HG03565 (cell line): ENCODE data around the gene PRKN.

Experiments
- ATAC-seq: cut with Tn5 transposase; IDR thresholded peaks from one replicate; pipeline ENCODE4 v1.9.1; 2021; ENCODE audit warnings: mild to moderate bottlenecking, moderate library complexity; ENCODE audit not compliant: unreplicated experiment

The PRKN gene

DNA sequence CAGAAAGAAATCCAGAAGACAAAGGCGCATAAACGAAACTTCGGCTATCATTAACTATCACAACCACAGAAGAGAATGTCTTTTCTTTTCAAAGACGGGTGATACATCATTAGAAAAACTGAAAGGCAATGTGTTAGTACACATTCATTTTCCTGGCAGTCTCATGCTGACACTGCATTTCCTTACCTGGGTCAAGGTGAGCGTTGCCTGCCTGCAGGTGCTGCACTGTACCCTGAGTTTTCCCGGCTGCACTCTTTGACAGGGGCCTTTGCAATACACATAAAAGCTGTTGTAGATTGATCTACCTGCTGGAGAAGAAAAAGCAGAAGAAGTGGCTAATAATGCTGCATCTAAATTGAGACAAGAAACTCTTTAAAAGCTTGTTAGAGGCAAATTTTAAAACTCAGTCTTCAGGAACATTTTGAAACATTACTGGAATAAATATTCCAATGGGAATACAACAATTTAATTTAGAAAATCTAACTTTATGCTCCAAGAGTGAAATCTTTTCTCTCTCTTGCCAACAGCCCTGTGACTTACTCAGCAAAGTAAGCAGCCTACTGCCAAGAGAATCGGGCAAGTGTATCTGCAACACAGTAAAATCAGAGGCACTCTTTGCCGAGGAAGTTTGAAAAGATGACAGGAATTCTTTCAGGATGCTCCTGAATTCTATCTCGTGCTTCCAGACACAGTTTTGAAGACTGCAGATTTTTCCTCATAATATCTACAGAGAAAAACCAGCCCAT is 526.4 kb downstream of the PRKN start:
- ATAC-seq, result no peak

DNA sequence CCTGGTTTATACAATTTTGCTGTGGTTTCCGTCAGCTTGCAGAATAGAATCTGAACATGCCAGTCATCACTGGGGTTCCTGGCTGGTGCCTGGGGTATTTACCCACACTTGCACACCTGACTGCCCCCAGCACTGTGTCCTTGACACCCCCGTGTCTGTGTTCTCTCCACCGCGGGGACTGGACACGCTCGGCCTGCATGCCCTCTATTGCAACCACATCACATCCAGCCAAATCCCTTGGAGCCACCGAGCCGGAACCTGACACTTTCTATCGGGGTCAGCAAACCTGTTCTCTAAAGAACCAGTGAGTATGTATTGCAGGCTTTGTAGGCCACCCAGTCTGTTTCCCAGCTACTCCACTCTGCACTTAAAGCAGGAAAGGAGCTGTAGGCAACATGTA is 527.5 kb downstream of the PRKN start:
- ATAC-seq, result no peak

DNA sequence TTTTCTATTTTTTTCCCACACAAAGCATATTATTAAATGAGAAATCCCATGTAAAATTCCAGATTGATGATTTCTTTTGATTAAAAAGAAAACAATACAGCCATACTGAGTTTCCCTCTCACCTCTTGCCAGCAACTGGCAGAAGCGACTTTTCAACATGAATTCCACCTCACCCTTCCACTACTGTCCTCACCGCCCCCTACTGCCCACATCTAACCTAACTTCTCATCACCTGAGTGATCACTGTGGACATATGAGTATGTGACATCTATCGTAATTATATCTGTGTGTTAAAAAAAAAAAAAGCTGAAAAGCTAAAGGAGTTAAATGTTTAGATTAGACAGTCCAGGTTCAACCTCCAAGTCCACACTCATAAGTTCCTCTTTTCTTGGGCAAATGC is 528.6 kb downstream of the PRKN start:
- ATAC-seq, result no peak

DNA sequence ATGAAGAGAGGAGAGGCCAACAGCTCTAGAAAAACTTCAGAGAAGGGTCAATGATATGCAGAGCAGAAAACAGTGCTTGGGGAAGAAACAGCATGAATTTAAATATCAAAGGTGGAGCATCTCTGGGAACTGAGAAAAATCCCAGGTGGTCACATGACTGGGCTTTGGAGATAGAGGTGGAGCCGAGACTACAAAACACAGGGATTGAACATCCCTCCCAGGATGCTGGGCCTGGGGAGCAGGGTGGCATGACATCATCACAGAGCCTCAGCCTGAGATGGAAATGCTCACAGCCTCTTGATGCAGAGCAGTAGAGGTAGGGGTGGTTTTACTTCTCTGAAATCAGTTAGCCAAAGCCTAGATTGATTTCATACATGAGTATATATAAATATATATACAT is 529.5 kb downstream of the PRKN start:
- ATAC-seq, result no peak

DNA sequence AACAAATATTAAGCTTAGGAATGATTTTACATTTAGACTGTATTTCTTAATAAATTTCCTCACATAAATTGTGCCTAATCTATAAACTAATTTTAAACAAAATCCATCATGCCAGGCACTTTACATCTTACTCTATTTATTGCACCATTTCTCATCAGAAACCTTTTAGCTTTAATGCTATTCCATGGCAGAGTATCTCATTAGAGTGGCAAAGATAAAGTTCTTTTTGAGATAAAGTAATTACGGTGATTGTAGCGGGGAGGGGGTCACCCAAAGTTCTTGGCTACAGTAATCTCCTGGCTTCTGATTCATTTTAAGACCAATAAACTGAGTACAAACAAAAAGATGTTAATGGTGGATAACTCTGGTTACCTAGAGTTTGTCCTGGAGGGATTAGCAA is 532.1 kb downstream of the PRKN start:
- no peak for ATAC-seq

DNA sequence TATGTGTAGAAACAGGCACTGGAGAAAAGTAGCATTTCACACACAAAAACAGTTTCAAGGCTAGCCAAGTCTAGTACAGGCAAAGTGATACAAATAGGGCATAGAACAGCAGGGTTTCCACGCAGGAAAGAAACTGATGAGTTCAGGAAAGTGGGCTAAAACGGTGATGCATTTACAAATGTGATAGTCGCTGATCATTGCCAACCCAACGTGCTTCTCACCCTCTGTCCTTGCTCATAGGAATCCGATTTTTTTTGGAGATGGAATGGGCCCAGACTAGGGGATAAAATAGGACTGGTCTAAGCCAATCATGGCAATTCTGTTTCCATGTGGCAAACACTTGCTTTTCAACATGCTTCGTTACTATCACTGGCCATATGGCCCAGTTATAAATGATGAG is 536.6 kb downstream of the PRKN start:
- ATAC-seq, result no peak

DNA sequence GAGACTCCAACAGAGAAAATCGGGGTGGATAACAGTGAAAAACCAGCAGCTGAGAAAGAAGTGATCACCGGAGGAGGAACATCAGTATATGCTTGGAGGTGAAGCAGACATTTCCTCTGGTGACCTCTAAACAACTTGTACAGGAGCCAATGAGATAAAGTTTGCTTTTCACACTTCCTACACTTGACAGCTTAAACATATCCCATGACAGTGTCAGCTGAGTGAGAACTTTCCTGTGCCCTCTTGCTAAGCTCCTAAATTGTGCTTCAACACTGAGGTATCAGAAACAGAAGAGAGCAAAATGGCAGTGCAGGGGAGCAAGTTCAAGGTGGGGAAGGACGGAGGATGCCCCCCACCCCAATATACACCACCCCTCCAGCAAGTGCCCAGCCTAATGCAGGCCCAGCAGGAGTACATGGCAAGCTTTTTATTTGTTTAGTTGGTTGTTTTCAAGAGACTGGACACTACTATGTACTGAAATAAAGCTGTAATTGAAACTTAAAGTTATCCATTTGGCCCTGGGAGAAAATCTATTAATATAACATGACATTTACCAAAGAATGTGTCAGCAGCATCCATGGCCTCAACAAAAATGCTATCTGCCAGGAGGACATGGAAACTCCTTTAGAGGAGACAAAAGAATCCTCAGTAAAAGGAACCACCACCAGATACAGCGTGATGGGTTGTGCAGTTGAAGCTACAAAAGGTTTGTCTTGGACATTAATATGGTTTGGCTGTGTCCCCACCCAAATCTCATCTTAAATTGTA is 540.2 kb downstream of the PRKN start:
- no peak for ATAC-seq

DNA sequence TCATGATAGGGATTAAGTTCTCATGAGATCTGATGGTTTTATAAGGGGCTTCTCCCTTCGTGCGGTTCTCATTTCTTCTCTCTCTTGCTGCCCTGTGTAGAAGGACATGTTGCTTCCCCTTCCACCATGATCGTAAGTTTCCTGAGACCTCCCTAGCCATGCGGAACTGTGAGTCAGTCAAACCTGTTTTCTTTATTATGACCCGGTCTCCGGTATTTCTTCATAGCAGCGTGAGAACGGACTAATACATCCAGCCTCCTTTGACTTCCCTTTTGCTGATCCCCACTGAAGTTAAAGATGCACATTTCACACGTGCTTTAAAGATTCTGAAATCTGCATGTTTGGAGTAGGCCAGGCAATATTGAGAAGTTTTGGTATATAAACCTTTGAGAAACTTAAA is 543.1 kb downstream of the PRKN start:
- no peak for ATAC-seq

DNA sequence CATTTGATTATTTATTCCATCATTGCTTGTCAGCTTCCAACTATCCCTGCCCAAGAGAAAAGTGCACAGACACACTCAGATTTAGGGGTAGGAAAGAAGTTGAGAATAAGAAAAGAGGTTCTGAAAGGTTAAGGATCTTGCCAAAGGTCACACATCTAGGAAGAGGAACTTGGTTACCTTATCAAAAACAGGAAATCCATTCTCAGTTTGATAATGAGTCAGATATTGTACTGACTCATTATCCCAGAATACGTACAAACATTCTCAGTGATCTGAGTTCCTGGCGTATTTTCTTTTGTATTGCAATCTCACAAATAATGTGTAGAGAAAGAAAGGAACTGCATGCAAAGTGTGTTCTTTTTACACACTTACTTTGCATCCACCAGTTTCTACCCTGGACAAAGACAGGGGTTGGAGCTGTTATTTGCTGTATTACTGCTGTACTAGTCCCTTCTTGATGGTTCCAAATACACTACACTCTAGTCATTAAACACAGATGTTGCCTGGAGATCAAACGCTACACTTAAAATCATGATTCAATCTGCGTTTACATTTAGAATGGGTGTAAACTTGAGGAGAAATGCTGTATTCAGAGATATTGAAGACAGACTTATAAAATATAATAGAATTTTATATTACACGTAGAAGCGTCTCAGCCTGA is 545.7 kb downstream of the PRKN start:
- peak; percentile 58 for ATAC-seq

DNA sequence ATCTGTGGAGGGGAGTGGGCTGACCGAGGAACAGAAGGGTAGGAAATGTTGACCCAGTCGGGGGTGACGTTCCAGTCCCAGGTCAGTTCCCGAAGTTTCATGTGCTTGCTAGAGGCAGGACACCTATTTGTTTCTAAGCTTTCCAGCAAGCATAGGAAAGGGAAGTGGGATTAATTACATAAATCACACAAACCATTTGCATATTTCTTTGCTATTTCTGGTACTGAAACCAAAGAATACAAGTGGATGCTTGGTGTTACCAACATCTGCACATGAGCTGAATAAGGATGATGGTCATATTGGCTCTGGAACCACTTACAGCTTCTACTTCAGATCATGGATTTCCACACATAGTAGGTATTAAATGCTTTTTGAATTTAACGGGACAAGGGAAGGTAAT is 546.5 kb downstream of the PRKN start:
- no peak for ATAC-seq

DNA sequence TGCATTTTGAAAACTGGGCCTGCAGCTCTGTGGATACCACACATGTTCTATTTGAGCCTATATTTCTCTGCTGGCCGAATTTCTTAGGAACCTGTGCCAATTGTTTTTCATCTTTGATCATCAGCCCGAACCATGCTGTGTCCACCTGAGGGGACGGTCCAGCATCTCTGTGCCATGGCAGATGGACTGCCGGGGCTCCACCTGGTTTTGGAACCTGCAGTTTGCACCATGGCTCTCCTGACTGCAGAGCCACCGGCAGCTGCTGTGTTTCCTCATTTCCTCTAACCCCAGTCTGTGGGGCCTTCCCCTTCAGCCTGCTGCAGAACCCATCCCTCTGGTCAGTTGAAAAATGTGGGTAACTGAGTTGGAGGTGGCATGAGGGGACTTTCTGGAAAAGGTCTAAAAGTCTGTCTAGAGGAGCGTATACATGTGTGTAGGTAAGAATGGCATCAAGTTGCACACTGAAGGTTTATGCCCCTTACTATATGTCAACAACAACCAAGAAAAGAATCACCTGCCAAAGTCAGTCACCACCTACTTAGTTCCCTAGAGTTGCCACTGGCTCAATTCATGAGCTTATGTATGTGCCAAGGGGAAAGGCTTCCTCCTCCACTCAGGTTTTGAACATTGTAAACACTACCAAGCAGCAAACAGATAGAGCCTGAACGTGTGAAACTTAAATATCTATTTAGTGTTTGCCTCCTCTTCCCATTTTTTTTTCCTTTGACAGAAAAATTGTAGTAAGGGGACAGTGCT is 548.2 kb downstream of the PRKN start:
- no peak for ATAC-seq

DNA sequence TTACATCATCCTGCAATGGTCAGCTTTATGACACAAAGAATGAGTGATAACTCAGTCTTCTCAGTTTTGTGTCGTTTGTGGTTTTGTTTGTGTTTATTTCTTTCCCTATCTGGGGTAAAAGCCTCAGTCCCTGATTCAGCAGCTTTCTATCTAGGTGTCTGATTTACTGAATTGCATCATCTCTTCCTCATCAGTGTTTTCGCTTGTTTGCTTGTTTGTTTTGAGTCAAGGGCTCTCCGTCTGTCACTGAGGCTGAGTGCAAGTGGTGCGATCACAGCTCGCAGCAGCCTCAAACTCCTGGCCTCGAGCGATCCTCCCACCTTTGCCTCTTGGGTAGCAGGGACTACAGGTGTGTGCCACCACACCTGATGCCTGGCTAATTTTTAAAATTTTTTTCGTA is 548.9 kb downstream of the PRKN start:
- no peak for ATAC-seq

DNA sequence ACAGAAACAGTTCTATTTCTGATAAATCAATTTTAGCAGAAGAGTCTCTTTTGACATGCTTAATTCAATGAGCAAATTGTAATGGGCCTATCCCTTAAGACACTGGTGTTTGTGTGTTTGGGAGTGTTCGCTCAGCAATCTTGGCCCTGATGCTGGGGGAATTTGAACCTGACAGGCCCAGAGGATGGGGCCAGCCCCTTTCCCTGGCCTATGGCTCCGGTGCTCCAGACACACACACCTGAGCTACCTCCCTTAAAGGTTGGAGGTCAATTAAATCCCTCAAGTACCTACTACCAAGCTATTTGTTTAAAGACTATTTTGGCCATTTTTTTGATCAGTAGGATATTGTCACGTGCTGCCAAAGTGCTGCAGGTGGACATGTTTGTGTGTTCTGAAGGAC is 549.3 kb downstream of the PRKN start:
- no peak for ATAC-seq

DNA sequence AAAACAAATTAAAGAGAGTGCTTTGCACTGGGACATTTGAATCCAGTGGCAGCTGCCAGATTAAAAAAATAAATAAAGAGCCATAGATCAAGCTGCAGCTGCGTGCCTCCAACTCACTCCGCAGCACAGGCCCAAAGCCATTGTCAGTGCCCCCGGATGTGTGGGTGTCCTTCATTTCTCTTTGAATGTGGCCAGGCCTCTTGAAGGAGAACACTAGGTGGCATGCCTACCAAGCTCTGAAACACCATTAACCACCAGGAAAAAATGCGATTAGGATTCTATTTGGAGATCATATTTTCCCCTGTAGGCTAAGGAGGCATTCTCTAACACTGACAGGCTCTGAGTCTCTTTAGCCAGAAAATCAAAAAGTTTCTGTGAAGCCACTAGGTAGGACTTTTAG is 549.8 kb downstream of the PRKN start:
- no peak for ATAC-seq

DNA sequence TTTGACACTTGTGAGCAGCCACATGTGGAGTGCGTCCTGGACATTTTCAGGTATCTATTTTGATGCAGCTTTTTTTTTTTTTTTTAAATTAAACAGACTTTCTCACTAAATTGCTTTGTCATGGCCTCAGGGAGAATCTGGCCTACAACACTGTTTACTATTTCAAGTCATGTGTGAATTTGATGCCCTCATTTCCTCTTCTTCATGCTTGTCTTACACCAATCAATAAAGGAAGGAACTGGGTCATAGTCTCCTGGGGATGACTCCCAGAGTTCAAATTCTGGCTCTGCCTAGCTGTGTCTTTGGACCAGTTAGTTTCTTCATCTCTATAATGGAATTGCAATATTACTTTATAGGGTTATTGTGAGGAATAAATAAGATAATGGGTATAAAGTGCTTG is 554.1 kb downstream of the PRKN start:
- no peak for ATAC-seq

DNA sequence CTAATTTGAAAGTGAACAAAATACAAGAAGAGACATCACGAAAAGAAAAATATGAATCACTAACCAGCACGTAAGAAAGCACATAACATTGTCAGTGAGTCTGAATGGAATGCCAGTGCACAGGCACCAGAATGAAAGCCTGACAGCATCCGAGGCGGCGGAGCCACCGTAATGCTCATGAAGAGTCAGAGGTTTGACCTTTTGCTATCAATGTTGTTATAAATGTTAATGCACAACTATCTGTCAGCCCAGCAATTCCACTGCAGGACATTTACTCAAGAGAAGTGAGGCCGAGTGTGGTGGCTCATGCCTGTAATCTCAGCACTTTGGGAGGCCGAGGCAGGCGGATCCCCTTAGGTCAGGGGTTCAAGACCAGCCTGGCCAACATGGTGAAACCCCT is 562.1 kb downstream of the PRKN start:
- ATAC-seq, result no peak

DNA sequence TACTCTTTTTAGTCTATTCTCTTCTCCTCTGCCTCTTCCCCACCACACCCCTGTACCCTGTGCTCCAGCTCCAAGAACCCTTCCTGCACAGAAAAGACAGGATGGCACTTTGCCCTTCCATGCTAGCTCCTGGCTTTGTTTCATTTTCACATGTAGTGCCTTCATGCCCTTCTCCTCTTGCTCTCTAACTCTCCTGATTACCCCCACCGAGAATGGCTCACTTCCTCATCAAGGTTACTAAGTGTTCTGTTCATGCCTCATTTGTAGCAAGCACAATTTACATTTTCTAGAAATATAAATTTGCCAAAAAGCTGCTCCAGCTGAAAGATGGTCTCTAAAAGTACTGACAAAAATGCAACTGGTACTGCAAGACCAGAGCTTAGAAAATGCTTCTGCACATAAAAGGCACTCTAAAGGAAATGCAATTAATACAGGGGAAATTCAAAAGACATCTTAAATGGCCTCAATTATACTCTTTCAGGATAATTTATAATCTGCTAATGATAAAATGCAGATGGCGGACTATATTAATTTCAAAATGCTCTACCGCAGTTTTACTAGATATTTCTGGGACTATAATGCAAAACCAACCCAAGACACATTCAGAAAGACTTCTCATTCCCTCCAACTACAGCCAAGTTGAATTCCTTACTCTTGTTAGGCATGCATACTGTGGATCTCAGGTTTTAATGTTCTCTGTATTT is 570.2 kb downstream of the PRKN start:
- ATAC-seq, result peak; percentile 74

DNA sequence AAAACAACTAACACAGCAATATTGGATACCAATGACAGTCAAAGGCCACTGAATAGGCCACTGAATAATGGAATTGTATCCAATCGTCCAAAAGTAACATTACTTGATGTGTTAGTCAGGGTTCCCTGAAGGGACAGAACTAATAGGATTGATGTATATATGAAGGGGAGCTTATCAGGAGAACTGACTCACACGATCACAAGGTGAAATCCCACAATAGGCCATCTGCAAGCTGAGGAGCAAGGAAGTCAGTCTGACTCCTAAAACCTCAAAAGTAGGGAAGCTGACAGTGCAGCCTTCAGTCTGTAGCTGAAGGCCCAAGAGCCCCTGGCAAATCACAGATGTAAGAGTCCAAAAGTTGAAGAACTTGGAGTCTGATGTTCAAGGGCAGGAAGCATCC is 571.4 kb downstream of the PRKN start:
- no peak for ATAC-seq

DNA sequence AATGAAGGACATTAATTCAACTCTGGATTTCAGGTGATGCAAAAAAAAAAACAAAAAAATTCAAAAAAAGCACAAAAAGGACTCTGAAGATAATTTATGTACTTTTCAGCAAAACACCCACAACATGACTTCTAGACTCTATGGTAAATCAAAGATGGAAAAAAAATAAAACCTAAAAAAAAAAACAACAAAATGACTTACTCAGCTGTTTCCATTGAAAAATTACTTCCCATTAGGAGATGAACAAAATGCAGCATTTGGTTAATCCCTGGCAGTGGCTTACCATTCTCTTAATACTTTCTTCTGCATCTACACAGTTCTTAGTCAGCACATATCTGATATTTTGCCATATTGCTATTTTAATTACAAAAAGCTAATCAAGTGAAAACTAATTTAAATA is 572.6 kb downstream of the PRKN start:
- ATAC-seq, result no peak

DNA sequence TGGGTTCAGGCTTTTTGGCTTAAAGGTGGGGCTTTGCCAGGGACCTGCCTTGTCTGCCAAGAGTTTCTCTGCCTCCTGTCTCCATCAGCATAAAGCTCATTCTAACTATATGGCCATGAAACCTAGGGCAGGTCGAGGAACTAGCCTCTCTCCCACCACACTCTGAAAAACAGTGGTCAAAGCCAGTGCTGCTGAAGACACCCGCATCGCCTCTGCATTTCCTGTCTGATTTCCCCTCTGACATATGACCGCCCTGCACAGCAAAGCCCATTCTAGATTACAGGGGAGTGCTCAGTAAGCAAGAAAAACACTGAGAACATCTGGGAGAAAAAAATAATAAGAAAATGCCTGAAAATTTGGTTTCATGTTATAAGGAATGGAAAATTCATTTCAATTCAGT is 573.6 kb downstream of the PRKN start:
- ATAC-seq, result no peak

DNA sequence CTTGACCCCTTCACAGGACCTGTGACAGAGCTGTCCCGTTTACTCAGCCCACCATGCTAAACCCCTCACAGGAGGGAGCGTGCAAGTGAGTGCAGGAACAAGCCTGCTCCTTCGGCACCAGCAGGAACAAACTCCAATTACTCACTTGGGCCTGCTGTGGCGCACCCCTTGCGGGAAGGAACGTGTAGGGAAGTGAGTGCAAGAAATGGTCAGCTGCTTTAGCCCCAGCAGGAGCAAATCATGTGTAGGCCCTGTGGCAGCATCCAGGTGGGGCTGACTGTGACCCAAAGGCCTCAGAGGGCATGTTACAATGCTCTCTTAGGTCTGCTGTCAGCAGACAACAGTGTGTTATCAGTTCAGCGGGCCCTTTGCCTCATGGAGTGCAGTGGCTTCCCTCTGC is 574.4 kb downstream of the PRKN start:
- no peak for ATAC-seq
